ENCODE data around the gene SPOCK3. TPM values are rescaled to one million over a fixed set of nuclear protein-coding genes. Genes with fewer than 3 reads are reported as not detected.

SPOCK3 gene
- total RNA-seq, 4 donors from 2014 or later: 1.3 to 47.5 (median 18.4) TPM

DNA sequence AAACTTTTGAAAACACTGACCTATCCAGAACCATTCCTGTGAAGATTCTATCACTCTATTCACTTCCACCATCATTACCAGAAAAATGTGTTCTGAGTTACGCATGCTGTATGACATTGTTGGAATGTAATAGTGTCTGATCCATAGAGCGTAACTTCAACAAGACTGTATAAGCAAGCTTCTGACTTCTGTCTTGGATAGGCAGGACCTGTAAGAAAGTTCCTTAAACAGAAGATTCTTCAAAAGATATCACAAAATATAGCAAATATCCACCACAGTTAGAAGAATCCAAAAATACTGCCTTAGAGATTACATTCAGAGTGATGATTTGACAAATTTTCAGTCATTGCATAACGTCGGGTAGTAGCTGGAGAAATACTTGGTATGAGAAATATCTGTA, 14.0 kb upstream of the SPOCK3 start:
- H3K4me3 ChIP-seq: no peak overlapping the region
- no peak overlapping the region for H3K27ac ChIP-seq
- H3K9me3 ChIP-seq: no peaks in the 10 kb centered on the region
- H3K27me3 ChIP-seq: no peaks in the 10 kb centered on the region
- TF ChIP-seq, protein P1, sequence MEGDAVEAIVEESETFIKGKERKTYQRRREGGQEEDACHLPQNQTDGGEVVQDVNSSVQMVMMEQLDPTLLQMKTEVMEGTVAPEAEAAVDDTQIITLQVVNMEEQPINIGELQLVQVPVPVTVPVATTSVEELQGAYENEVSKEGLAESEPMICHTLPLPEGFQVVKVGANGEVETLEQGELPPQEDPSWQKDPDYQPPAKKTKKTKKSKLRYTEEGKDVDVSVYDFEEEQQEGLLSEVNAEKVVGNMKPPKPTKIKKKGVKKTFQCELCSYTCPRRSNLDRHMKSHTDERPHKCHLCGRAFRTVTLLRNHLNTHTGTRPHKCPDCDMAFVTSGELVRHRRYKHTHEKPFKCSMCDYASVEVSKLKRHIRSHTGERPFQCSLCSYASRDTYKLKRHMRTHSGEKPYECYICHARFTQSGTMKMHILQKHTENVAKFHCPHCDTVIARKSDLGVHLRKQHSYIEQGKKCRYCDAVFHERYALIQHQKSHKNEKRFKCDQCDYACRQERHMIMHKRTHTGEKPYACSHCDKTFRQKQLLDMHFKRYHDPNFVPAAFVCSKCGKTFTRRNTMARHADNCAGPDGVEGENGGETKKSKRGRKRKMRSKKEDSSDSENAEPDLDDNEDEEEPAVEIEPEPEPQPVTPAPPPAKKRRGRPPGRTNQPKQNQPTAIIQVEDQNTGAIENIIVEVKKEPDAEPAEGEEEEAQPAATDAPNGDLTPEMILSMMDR (IDR thresholded peaks at IDR 0.05): no peak
- TF ChIP-seq POLR2A (IDR thresholded peaks at IDR 0.05): no peak
- DNase-seq: no peak
- intact Hi-C loops (cut with DNase I; ENCODE audit: low total_unique reads): no loop called here
- H3K36me3 ChIP-seq: no peaks in the 10 kb centered on the region
- no peaks in the 10 kb centered on the region for H3K4me1 ChIP-seq

DNA sequence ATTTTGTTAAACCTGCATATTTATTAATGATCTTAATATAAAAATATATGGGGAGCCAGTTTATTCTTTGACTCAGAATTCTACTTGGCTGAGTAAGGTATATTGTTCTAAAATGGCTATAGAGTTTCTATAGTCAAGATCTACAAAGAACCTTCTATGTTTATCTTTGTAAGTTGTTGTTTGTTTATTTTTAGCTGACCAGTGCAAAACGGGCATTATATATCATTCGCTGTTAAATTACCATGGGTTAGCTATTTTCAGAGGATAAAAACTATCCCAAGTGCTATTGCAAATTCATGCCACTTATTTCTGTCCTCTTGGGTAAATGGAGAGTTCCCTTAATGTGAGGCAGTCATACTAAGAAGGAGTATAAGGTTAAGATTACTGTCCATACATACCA, 5.3 kb upstream of the SPOCK3 start:
- peaks cover 0 to 2% of the 10 kb centered on the region in 2 donors for H3K36me3 ChIP-seq
- no peaks in the 10 kb centered on the region for H3K4me1 ChIP-seq
- no peaks in the 10 kb centered on the region for H3K9me3 ChIP-seq
- DNase-seq: no peak
- TF ChIP-seq, protein P1 (IDR thresholded peaks at IDR 0.05): no peak
- no peak for TF ChIP-seq POLR2A (IDR thresholded peaks at IDR 0.05)
- intact Hi-C loops (cut with DNase I; ENCODE audit: low total_unique reads): no loop called here
- no peak overlapping the region for H3K27ac ChIP-seq
- peaks cover 0 to 3% of the 10 kb centered on the region in 2 donors for H3K27me3 ChIP-seq
- no peak overlapping the region for H3K4me3 ChIP-seq

DNA sequence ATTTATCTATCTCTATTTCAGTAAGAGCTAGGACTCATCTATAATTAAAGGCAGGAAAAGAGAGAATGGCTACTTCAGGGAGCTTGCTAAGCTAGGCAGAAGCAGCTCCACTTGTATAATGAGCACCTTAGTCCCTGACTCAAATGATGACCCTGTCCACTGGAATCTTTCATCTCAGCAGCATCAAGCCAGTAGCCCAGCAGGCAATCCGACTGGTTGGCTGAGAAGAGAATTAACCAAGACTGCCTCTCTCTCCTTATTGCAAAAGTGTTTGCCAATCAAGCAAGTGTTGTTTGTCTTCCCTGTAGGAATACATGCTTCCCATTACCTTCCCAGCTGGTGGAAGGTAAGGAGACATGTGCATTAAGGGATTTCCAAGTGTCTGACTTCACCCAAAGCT, 3.9 kb upstream of the SPOCK3 start:
- TF ChIP-seq, protein P1 (IDR thresholded peaks at IDR 0.05): no peak
- no peak for TF ChIP-seq POLR2A (IDR thresholded peaks at IDR 0.05)
- Histone ChIP-seq H3K4me1 (no peaks in the 10 kb centered on the region), H3K36me3 (peaks cover 0 to 2% of the 10 kb centered on the region in 2 donors), H3K27ac (no peak overlapping the region), H3K9me3 (no peaks in the 10 kb centered on the region), H3K27me3 (peaks cover 0 to 3% of the 10 kb centered on the region in 2 donors), H3K4me3 (no peak overlapping the region)
- intact Hi-C loops (cut with DNase I; ENCODE audit: low total_unique reads): no loop called here
- no peak for DNase-seq

DNA sequence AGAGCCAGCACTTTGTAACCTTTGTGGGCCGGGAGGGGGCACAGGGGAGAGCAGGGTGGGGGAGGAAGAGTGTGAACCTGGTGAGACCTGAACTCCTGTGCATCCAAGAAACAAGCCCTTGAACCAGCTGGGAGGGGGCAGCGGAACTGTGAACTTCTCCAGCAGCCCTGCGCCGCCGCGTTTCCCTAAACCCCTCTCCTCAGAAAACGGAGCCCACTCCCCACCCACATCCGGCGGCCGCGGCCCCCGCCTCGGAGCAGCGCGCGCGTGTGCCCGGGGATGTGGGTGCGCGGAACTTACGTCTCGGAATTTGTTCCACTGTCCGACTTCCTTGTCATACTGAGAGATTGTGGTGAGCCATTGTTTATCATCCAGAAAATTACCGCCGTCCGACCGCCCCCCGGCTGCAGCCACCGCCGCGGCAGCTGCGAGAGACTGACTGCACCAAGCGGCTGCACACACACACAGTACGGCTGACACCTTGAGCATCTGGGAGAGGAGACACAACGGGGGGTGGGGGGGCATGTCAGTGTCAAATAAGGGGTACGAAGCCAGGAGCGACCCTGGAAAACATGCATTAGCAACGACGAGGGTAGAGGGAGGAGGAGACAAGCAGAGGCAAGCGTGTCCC, 494 bp downstream of the SPOCK3 start:
- Histone ChIP-seq H3K27ac (no peak overlapping the region), H3K27me3 (peaks cover 0 to 3% of the 10 kb centered on the region in 2 donors), H3K36me3 (no peaks in the 10 kb centered on the region), H3K4me3 (peak overlapping the region; percentile 30 to 40), H3K9me3 (no peaks in the 10 kb centered on the region), H3K4me1 (no peaks in the 10 kb centered on the region)
- intact Hi-C loops (cut with DNase I; ENCODE audit: low total_unique reads): no loop called here
- no peak for TF ChIP-seq POLR2A (IDR thresholded peaks at IDR 0.05)
- TF ChIP-seq, protein P1 (IDR thresholded peaks at IDR 0.05): no peak
- no peak for DNase-seq

DNA sequence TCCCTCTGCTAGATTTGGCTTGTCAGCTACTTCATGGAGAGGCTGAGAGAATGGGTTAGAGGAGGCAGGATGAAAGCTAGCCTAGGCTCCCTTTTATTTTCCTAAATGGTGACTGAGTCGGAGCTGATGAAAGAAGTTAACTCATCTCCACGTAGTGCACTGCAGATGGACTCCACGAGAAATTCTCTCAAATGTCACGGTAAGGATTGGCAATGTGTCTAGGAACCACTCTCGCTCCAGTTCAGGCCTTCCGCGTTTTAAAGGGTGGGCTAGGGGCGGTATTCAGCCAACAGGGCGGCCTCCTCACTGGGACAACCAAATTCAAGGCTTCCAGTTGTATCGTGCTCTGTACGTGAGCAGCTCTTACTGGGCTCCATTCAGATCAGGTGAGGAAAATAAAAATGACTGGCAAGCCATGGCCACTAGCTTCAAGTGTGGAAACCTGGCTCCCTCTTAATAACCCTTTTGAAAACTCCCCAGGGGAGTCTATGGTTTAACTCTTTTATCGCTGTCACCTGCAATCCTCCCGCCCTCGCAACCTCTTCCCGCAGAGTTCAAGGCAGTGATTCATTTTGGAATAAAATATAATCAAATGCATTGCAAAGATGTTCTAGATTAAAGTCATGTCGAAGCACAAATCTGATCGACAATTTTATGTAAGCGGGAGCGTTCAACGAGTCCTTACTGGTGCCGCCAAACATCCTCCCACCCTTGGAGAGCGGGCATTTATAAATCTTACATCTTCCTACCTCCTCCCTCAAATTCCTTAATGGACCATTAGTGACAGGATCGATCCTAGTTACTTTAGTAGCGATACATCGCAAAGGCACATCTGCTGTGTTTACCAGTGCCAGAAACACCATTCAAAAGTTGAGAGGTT, 1.2 kb downstream of the SPOCK3 start:
- Histone ChIP-seq H3K36me3 (no peaks in the 10 kb centered on the region), H3K4me3 (peak overlapping the region; percentile 30 to 40), H3K27me3 (peaks cover 0 to 3% of the 10 kb centered on the region in 2 donors), H3K9me3 (no peaks in the 10 kb centered on the region), H3K4me1 (no peaks in the 10 kb centered on the region), H3K27ac (no peak overlapping the region)
- intact Hi-C loops (cut with DNase I; ENCODE audit: low total_unique reads): no loop called here
- no peak for DNase-seq
- TF ChIP-seq, protein P1 (IDR thresholded peaks at IDR 0.05): no peak
- TF ChIP-seq POLR2A (IDR thresholded peaks at IDR 0.05): no peak
